Thoracic aorta (tissue), 2 donors: Measurements from ENCODE around the gene USP36. TPM values are rescaled to one million over a fixed set of nuclear protein-coding genes. Genes with fewer than 3 reads are reported as not detected.

ENCODE experiments used
- ATAC-seq: fragments of 150-250 bp; one replicate; pipeline ENCODE4 v1.8.0; 2017; ENCODE audit warnings: low read depth; ENCODE audit not compliant: insufficient number of reproducible peaks, low FRiP score
- DNase-seq: peaks from one replicate; pipeline ENCODE4 v3.0.0-alpha.2; 2020; ENCODE audit warnings: low spot score
- H3K27ac ChIP-seq, 2 donors: fragments of 200-600 bp; sonication (generic); 1 replicate in 1 of 2; 2 replicates in 1 of 2; pipeline ENCODE4 v1.5.1; 2016; ENCODE audit warnings: mild to moderate bottlenecking in 2 of 2, moderate library complexity in 2 of 2
- H3K27me3 ChIP-seq: fragments of 200-600 bp; sonication (generic); replicated peaks from 2 replicates; pipeline ENCODE4 v1.6.0; 2016; ENCODE audit warnings: mild to moderate bottlenecking; ENCODE audit not compliant: insufficient read depth
- H3K36me3 ChIP-seq: fragments of 200-600 bp; sonication (generic); one replicate; pipeline ENCODE4 v1.5.1; 2016
- H3K4me1 ChIP-seq, 2 donors: fragments of 200-600 bp; sonication (generic); 1 replicate in 1 of 2; 2 replicates in 1 of 2; pipeline versions ENCODE4 v1.5.1 to v1.6.0; 2016; ENCODE audit warnings: low read depth in 2 of 2, mild to moderate bottlenecking in 1 of 2; ENCODE audit not compliant: control insufficient read depth in 1 of 2
- H3K4me3 ChIP-seq: fragments of 200-600 bp; sonication (generic); 2 replicates; pipeline ENCODE4 v1.5.1; 2016; ENCODE audit warnings: mild to moderate bottlenecking
- H3K9me3 ChIP-seq: fragments of 200-600 bp; sonication (generic); 2 replicates; pipeline ENCODE4 v1.5.1; 2016
- CTCF ChIP-seq: fragments of 200-600 bp; sonication (generic); IDR thresholded peaks from one replicate; pipeline ENCODE4 v1.5.1; 2019; ENCODE audit warnings: antibody characterized with exemption
- total RNA-seq, 2 donors: library from RNA; depleted of rRNA; stranded (reverse); fragments of >200 nt; gene quantifications; one replicate each; pipeline versions ENCODE4 v1.1.0 to v1.2.3, GENCODE V29; 2016

Gene USP36
- total RNA-seq, 2 donors from 2014 or later = 40.3 to 95.9 TPM

GRCh38 chr17:78854508-78854907 lies 13.9 kb upstream of the USP36 start:
- ATAC-seq = no peak
- no peak for TF ChIP-seq CTCF
- no peak for DNase-seq
- H3K4me3 ChIP-seq = no peak overlapping the region
- no peaks in the 10 kb centered on the region for H3K4me1 ChIP-seq
- no peaks in the 10 kb centered on the region for H3K27me3 ChIP-seq
- H3K36me3 ChIP-seq = peaks cover 44% of the 10 kb centered on the region
- no peaks in the 10 kb centered on the region for H3K9me3 ChIP-seq
- H3K27ac ChIP-seq = no peak overlapping the region

GRCh38 chr17:78853926-78854394 lies 13.3 kb upstream of the USP36 start:
- Histone ChIP-seq H3K36me3 (peaks cover 44% of the 10 kb centered on the region), H3K4me3 (no peak overlapping the region), H3K9me3 (no peaks in the 10 kb centered on the region), H3K4me1 (no peaks in the 10 kb centered on the region), H3K27me3 (no peaks in the 10 kb centered on the region), H3K27ac (no peak overlapping the region)
- TF ChIP-seq CTCF = no peak
- DNase-seq (no peak), ATAC-seq (no peak)

GRCh38 chr17:78852709-78853121 lies 12.1 kb upstream of the USP36 start:
- no peak for TF ChIP-seq CTCF
- Histone ChIP-seq H3K36me3 (peaks cover 44% of the 10 kb centered on the region), H3K4me1 (no peaks in the 10 kb centered on the region)

GRCh38 chr17:78849026-78849425 lies 8.4 kb upstream of the USP36 start:
- H3K27ac ChIP-seq = no peak overlapping the region
- no peaks in the 10 kb centered on the region for H3K4me1 ChIP-seq
- peaks cover 11% of the 10 kb centered on the region for H3K36me3 ChIP-seq
- ATAC-seq = no peak
- H3K4me3 ChIP-seq = no peak overlapping the region
- no peak for TF ChIP-seq CTCF
- no peaks in the 10 kb centered on the region for H3K27me3 ChIP-seq
- no peaks in the 10 kb centered on the region for H3K9me3 ChIP-seq
- no peak for DNase-seq

More at GRCh38 chr17:78852709-78853121, 12.1 kb upstream of the USP36 start:
- DNase-seq (no peak), ATAC-seq (no peak)
- no peaks in the 10 kb centered on the region for H3K9me3 ChIP-seq
- no peak overlapping the region for H3K4me3 ChIP-seq
- H3K27ac ChIP-seq = no peak overlapping the region
- H3K27me3 ChIP-seq = no peaks in the 10 kb centered on the region

- Histone ChIP-seq H3K27me3 (no peaks in the 10 kb centered on the region), H3K36me3 (no peaks in the 10 kb centered on the region), H3K4me3 (no peak overlapping the region), H3K4me1 (no peaks in the 10 kb centered on the region), H3K9me3 (no peaks in the 10 kb centered on the region), H3K27ac (no peak overlapping the region)
- TF ChIP-seq CTCF = no peak
- ATAC-seq (no peak), DNase-seq (no peak)
These were observed 6.4 kb upstream of the USP36 start for GRCh38 chr17:78847052-78847451.
